Central memory CD8-positive, alpha-beta T cell (primary cell): Measurements from ENCODE around the gene PTPN6.

Experiments used
- ATAC-seq: fragments of 150-1000 bp; cut with Tn5 transposase; replicated peaks from 2 replicates; pipeline ENCODE4 v1.10.0; 2022; ENCODE audit warnings: mild to moderate bottlenecking, moderate FRiP score, moderate number of reproducible peaks; ENCODE audit not compliant: poor library complexity, severe bottlenecking; ENCODE audit errors: extremely low read depth
- DNase-seq, 2 donors: peaks; one replicate each; pipeline ENCODE4 v3.0.0; 2021; ENCODE audit warnings: low spot score in 2 of 2
- H3K27ac Mint-ChIP-seq: one replicate; pipeline ENCODE4 v1.8.0; 2022; ENCODE audit warnings: low read depth, mild to moderate bottlenecking, moderate library complexity, mixed read lengths
- H3K27me3 Mint-ChIP-seq: one replicate; pipeline ENCODE4 v1.8.0; 2022; ENCODE audit warnings: mixed read lengths
- H3K36me3 Mint-ChIP-seq: one replicate; pipeline ENCODE4 v1.8.0; 2022; ENCODE audit warnings: mild to moderate bottlenecking, moderate library complexity, mixed read lengths; ENCODE audit not compliant: insufficient read depth
- H3K4me1 Mint-ChIP-seq: one replicate; pipeline ENCODE4 v1.8.0; 2022; ENCODE audit warnings: mixed read lengths
- H3K4me3 Mint-ChIP-seq: one replicate; pipeline ENCODE4 v1.8.0; 2022; ENCODE audit warnings: mild to moderate bottlenecking, moderate library complexity, mixed read lengths
- H3K9me3 Mint-ChIP-seq: one replicate; pipeline ENCODE4 v1.8.0; 2022; ENCODE audit warnings: mixed read lengths

PTPN6 gene

GRCh38 chr12:6939191-6939540 is 12.0 kb upstream of the PTPN6 start:
- peaks cover 51% of the 10 kb centered on the region for H3K4me1 Mint-ChIP-seq
- H3K27ac Mint-ChIP-seq, result peak overlapping the region; percentile 54
- no peak for ATAC-seq
- peaks cover 20% of the 10 kb centered on the region for H3K36me3 Mint-ChIP-seq
- DNase-seq, result no peak
- H3K27me3 Mint-ChIP-seq, result no peaks in the 10 kb centered on the region
- H3K9me3 Mint-ChIP-seq, result no peaks in the 10 kb centered on the region
- H3K4me3 Mint-ChIP-seq, result no peak overlapping the region

GRCh38 chr12:6941267-6941666 is 9.9 kb upstream of the PTPN6 start:
- ATAC-seq, result no peak
- H3K27me3 Mint-ChIP-seq, result no peaks in the 10 kb centered on the region
- no peak for DNase-seq
- H3K9me3 Mint-ChIP-seq, result no peaks in the 10 kb centered on the region
- no peak overlapping the region for H3K4me3 Mint-ChIP-seq
- peaks cover 28% of the 10 kb centered on the region for H3K36me3 Mint-ChIP-seq
- peaks cover 59% of the 10 kb centered on the region for H3K4me1 Mint-ChIP-seq
- peak overlapping the region; percentile 67 for H3K27ac Mint-ChIP-seq

GRCh38 chr12:6941782-6942181 is 9.4 kb upstream of the PTPN6 start:
- peaks cover 59% of the 10 kb centered on the region for H3K4me1 Mint-ChIP-seq
- peak overlapping the region; percentile 99 for H3K27ac Mint-ChIP-seq
- peaks cover 28% of the 10 kb centered on the region for H3K36me3 Mint-ChIP-seq
- H3K9me3 Mint-ChIP-seq, result no peaks in the 10 kb centered on the region
- DNase-seq (no peak), ATAC-seq (no peak)
- H3K27me3 Mint-ChIP-seq, result no peaks in the 10 kb centered on the region
- H3K4me3 Mint-ChIP-seq, result no peak overlapping the region

GRCh38 chr12:6942331-6942665 is 8.9 kb upstream of the PTPN6 start:
- peaks cover 61% of the 10 kb centered on the region for H3K4me1 Mint-ChIP-seq
- no peak for DNase-seq
- peak overlapping the region; percentile 98 for H3K4me3 Mint-ChIP-seq
- peaks cover 27% of the 10 kb centered on the region for H3K36me3 Mint-ChIP-seq
- H3K9me3 Mint-ChIP-seq, result no peaks in the 10 kb centered on the region
- H3K27me3 Mint-ChIP-seq, result no peaks in the 10 kb centered on the region
- H3K27ac Mint-ChIP-seq, result peak overlapping the region; percentile 99
- ATAC-seq, result no peak

GRCh38 chr12:6943389-6943721 is 7.8 kb upstream of the PTPN6 start:
- Mint-ChIP-seq H3K27ac (peak overlapping the region; percentile 99), H3K4me3 (peak overlapping the region; percentile 98), H3K9me3 (no peaks in the 10 kb centered on the region), H3K4me1 (peaks cover 65% of the 10 kb centered on the region), H3K36me3 (peaks cover 26% of the 10 kb centered on the region), H3K27me3 (no peaks in the 10 kb centered on the region)
- peak in 1 of 2 donors; percentile 81 for DNase-seq
- ATAC-seq, result peak; percentile 68

- Mint-ChIP-seq H3K4me3 (peak within 1 kb of the TSS; percentile 98), H3K36me3 (peaks cover 26% of the 10 kb centered on the region), H3K9me3 (no peaks in the 10 kb centered on the region), H3K27ac (peak within 1 kb of the TSS; percentile 99), H3K4me1 (peaks cover 70% of the 10 kb centered on the region), H3K27me3 (no peaks in the 10 kb centered on the region)
- DNase-seq (peak in 1 of 2 donors; percentile 69), ATAC-seq (peak; percentile 69)
These were observed 7.3 kb upstream of the PTPN6 start, which contains the start of the genes C12orf57 and RNU7-1 for GRCh38 chr12:6943722-6944380. C12orf57 (plus strand) TSS chr12:6944022; CDS start chr12:6944122, 100 bp downstream. RNU7-1 (plus strand) TSS chr12:6943816.

GRCh38 chr12:6944381-6945186 is 6.6 kb upstream of the PTPN6 start:
- peak; percentile 77 to 78 for DNase-seq
- peak; percentile 58 for ATAC-seq
- no peaks in the 10 kb centered on the region for H3K27me3 Mint-ChIP-seq
- H3K36me3 Mint-ChIP-seq, result peaks cover 31% of the 10 kb centered on the region
- H3K4me3 Mint-ChIP-seq, result peak overlapping the region; percentile 98
- H3K4me1 Mint-ChIP-seq, result peaks cover 71% of the 10 kb centered on the region
- no peaks in the 10 kb centered on the region for H3K9me3 Mint-ChIP-seq
- H3K27ac Mint-ChIP-seq, result peak overlapping the region; percentile 99

GRCh38 chr12:6945613-6946012 is 5.5 kb upstream of the PTPN6 start:
- Mint-ChIP-seq H3K27ac (peak overlapping the region; percentile 99), H3K27me3 (no peaks in the 10 kb centered on the region), H3K9me3 (no peaks in the 10 kb centered on the region), H3K36me3 (peaks cover 32% of the 10 kb centered on the region), H3K4me3 (peak overlapping the region; percentile 98), H3K4me1 (peaks cover 81% of the 10 kb centered on the region)
- no peak for ATAC-seq
- no peak for DNase-seq

- ATAC-seq, result no peak
- H3K27ac Mint-ChIP-seq, result peak overlapping the region; percentile 99
These were observed 4.9 kb upstream of the PTPN6 start for GRCh38 chr12:6946033-6946919.

GRCh38 chr12:6946920-6947374 is 4.2 kb upstream of the PTPN6 start:
- no peak for DNase-seq
- no peak for ATAC-seq
- Mint-ChIP-seq H3K27ac (peak overlapping the region; percentile 99), H3K27me3 (no peaks in the 10 kb centered on the region), H3K9me3 (no peaks in the 10 kb centered on the region), H3K36me3 (peaks cover 36% of the 10 kb centered on the region), H3K4me3 (peak overlapping the region; percentile 98), H3K4me1 (peaks cover 90% of the 10 kb centered on the region)

More at GRCh38 chr12:6946033-6946919, 4.9 kb upstream of the PTPN6 start:
- no peaks in the 10 kb centered on the region for H3K27me3 Mint-ChIP-seq
- peak overlapping the region; percentile 98 for H3K4me3 Mint-ChIP-seq
- H3K4me1 Mint-ChIP-seq, result peaks cover 86% of the 10 kb centered on the region
- no peak for DNase-seq
- H3K36me3 Mint-ChIP-seq, result peaks cover 36% of the 10 kb centered on the region
- no peaks in the 10 kb centered on the region for H3K9me3 Mint-ChIP-seq

GRCh38 chr12:6947615-6948014 is 3.5 kb upstream of the PTPN6 start:
- DNase-seq, result no peak
- peak overlapping the region; percentile 99 for H3K27ac Mint-ChIP-seq
- H3K4me1 Mint-ChIP-seq, result peaks cover 91% of the 10 kb centered on the region
- H3K9me3 Mint-ChIP-seq, result no peaks in the 10 kb centered on the region
- H3K27me3 Mint-ChIP-seq, result no peaks in the 10 kb centered on the region
- H3K4me3 Mint-ChIP-seq, result peak overlapping the region; percentile 98
- ATAC-seq, result no peak
- H3K36me3 Mint-ChIP-seq, result peaks cover 39% of the 10 kb centered on the region

- no peaks in the 10 kb centered on the region for H3K27me3 Mint-ChIP-seq
- ATAC-seq (peak; percentile 22), DNase-seq (no peak)
- peaks cover 41% of the 10 kb centered on the region for H3K36me3 Mint-ChIP-seq
- no peaks in the 10 kb centered on the region for H3K9me3 Mint-ChIP-seq
- peaks cover 92% of the 10 kb centered on the region for H3K4me1 Mint-ChIP-seq
- peak overlapping the region; percentile 98 for H3K4me3 Mint-ChIP-seq
- peak overlapping the region; percentile 99 for H3K27ac Mint-ChIP-seq
These were observed 2.1 kb upstream of the PTPN6 start for GRCh38 chr12:6948873-6949594.
